Right renal cortex interstitium (tissue), 3 donors: ENCODE data around the gene AFG1L. TPM values are rescaled to one million over a fixed set of nuclear protein-coding genes. Genes with fewer than 3 reads are reported as not detected.
"Not testable (repeated sequence)": the region's sequence is repeated elsewhere in the genome, so short reads cannot be mapped to it uniquely, and the experiment has no call there.

Source experiments
- DNase-seq, 3 donors: peaks; one replicate each; pipeline ENCODE4 v3.0.0-alpha.2; 2013; ENCODE audit warnings: low read depth in 3 of 3, low spot score in 2 of 3
- polyA plus RNA-seq, 3 donors: library from polyadenylated mRNA; unstranded; fragments of 120-200 nt; gene quantifications; one replicate each; pipeline ENCODE4 v1.2.1, GENCODE V29; 2013; ENCODE audit not compliant: insufficient read length in 3 of 3

The AFG1L gene
- polyA plus RNA-seq, 3 donors, result 7.5 to 10.2 (median 7.5) TPM

DNA sequence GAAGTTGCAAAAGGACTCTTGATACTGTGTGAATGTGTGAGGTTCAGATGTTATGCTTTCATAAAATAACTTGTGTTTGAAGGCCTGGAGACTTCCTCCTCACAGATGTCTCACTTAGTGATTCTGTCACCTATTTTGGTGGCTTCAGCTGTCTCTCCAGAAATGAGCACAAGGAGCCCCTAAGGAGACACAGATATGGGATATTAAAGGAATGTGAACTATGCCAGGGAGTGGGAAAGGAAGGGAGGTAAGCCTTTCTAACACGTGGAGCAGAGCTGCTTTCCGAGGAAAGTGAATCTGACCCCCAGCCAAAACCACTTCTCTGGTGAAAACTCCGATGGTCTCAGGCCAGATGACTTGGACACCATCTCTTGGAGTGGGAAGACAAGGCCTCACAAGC, 255.4 kb downstream of the AFG1L start:
- DNase-seq, result no peak

DNA sequence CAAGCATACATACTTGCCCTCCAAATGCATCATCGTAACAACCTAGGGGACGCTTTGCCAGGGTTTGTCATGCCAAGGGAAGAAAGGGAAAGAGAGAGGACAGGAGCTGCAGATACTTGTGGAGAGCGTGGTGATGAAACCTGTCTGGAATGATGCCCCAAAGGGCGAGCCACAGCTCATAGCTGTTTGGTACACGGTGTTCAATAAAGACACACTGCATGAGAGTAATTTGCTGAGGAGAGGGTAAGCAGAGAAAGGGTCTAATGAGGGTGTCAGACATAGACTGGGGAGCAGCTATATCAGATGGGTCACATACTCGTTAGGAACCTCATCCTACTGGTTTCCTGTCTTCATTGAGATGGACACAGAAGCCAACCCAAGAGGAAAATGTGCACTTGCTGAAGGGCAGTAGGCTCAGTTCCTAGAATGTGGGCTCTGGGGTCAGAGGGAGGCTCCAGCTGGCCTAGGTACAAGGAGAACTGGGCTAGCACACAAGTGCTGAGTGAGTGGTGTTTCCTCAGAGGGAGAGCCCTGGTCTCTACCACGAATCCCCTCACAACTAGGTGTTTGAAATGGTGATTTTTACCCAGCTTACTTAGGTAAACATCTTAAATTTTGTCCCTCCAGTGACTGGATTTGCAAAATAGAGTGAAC, 260.7 kb downstream of the AFG1L start:
- DNase-seq, result no peak

DNA sequence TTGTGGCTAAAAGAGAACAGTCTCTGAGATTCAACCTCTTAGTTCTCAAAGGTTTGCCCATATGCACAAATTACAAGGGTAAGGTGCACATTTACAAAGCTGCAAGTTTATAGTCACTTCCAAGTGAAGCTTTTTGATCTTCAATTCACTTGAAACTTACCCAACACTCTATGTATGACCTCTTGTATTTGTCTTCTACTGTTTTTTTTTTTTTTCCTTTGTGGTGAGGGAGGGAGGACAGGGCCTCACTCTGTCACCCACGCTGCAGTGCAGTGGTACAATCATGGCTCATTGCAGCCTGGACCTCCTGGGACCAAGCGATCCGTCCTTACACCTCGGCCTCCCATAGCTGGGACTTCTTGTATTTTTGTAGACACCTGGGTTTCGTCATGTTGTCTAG, 261.4 kb downstream of the AFG1L start:
- DNase-seq, result no peak

DNA sequence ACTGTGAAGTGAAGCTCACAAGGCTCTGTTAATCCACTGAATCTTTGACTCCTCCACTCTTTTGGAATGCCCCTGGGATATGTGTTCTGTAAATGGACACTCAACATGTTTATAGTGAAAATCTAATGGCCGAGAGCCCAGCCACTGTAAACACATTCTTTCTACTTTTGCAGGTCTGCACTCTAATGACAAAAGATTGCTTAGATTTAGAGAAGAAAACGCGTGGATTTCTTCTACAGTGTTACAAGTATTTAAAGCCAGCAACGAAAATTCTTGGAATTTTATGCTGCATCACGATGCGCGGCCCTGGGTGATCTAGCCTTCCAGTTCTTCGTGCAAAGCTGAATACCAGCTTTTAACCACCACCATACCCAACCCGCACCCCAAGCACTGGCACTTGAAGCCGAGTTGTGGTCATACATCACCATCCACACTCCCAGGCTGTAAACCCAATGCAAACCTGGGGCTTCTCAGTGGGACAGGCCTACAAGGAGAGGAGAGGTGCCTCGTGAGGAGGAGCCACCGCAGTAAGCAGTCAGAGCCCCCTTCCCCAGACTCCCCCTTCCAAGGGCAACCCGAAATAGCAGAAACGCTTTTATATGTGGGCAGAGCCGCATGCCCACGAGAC, 262.1 kb downstream of the AFG1L start:
- DNase-seq, result no peak

DNA sequence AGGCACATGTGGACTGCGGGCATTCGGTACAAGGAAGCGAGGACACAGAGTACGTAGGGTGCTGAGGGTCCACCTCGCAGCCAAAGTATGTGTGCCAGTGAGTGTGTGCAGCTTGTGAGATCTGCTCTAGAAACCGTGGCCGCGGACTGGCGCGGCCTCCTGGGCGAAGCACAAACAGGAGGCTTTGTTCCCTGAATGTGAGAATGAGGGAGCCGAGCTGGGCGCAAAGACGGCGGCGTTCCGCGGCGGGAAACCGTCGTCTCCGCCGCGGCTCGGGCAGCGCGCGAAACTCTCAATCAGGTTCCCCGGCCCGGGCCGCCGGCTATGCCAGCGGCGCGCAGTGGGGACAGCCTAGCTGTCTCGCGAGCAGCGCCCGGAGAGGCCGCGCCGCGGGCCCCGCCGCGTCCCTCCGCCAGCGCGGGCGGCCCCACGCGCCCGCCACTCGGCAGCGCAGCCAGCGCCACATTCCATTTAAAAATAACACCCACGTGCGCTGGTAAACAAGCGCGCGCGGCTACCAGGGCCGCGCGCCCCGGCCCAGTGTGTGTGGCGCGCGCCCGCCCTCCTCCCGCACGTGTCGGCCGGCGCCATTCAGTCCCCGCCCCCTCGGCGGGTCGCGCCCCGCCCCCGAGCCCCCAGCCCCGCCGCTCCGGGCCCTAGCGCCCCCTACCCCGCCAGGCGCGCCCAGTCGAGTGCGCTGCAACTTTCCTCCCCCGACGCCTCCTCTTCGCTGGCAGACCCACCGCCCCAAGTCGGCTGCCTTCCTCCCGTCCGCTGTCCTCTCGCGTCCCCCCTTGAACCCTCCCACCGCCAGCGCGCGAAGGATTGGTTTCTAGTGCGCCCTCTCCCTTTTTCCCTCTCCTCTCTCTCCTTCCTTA, 262.9 kb downstream of the AFG1L start:
- peak in 1 of 3 donors; percentile 60 for DNase-seq

DNA sequence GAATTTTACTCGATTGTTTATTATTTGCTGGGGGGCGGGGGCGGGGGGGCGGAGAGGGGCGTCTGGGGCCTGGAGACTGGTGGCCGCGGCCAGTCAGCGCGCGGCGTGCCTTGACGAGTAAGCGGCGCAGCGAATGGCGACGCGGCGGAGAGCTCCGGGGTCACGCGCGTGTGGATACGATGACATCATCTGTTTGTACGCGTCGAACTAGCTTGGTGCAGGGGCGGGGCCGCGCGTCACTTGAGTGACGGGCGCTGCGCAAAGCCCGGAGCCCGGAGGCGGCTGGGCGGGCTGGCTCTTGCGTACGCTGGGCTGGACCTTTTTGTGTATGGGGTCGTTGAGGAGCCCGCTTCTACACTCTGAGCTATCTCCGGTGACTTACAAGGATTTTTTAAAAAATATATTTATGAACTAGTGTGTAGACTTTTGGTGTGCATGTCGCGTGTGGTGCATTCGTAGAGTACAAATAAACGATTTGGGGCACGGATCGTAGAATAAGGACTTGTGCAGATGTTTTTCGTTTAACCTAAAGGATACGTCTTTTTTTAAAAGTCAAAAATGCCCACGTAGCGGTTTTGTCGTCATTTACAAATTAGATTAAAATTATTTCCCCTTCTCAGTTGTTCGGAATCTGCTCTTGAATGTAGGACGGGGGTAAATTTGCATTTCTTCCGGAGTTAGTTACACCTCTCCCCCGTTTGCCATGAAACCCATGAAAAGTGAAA, 263.7 kb downstream of the AFG1L start:
- peak; percentile 96 to 98 (median 96) for DNase-seq

DNA sequence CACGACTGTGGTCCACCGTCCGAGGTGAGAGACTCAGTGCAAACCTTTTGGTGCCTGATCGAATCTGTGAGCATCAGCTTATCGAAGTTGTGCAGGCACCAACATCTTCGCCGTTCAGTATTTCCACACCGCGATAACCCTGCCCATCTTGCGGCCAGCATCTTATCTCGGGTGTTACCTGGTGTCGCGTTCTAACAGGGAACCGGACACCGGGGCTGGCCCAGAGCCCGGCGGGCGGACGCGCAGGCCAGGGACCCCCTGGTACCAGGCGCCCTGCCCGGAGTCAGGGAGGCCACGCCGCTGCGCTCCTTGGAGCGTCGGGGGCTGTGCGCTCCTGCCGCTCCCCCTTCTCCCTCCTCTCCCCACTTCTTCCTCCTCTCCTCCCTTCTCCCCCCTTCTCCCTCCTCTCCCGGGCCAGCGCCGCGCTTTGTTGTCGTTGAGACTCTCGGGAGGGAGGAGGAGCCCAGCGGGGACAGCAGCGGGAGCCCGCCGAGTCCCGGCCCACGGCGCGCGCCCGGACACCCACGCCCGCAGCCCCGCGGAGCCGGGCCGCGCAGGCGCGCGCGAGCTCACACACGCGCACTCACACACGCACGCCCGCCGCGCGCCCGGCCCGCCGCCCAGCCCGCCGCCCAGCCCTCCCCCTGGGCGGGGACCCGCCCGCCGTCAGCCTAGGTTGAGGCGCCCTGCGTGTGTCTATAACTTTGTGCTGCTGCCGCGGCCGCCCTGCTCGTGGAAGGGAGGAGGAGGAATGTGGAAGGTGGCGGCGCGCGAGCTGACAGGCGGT, 264.4 kb downstream of the AFG1L start:
- DNase-seq, result peak in 2 of 3 donors; percentile 75 to 76

DNA sequence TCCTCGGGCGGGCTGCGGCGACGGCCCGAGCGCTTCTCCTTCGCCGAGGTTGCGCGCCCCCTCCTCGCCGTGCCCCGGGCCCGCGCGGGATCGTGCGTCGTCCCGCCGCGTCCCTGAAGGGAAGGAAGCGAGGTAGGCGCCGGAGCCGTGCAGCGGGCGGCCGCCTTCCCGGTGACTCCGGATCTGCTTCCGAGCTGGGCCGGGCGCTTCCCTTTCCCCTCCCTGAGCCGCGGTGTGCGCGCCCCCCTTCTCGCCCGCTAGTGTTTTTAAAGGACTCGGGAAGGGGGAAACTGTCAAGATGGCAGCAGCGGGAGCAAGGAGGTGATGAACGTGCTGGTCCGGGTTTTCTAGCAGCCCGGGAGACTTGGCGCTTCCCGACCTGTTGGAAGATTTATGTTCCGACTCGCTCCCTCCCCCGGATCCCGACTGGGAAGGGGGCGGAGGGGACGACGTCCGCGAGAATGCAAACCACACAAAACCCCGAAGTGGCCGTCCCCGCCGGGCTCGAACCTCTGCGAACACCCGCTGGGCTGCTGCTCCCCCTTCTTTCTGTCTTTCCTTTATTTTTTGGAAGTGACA, 265.1 kb downstream of the AFG1L start:
- peak in 2 of 3 donors; percentile 81 to 86 for DNase-seq

DNA sequence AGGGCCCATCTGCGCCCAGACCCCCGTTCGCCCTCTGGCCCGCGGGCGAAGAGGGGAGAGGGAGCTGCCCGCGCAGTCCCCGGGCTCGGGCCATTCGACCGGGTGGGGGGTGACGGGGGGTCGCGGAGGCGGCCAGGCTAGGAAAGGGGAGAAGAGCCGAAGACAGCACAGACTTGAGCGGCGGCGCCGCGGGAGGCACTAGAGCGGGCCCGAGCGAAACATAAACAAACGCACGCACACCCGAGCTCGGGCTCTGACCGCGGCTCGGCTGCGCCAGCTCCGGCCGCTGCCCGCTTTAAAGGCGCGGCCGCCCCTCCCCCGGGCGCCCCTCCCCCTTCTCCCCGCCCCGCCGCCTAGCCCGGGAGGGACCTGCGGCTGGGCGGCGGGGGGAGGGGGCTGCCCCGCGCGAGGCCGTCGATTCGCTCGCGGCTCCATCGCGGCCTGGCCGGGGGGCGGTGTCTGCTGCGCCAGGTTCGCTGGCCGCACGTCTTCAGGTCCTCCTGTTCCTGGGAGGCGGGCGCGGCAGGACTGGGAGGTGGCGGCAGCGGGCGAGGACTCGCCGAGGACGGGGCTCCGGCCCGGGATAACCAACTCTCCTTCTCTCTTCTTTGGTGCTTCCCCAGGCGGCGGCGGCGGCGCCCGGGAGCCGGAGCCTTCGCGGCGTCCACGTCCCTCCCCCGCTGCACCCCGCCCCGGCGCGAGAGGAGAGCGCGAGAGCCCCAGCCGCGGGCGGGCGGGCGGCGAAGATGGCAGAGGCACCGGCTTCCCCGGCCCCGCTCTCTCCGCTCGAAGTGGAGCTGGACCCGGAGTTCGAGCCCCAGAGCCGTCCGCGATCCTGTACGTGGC, 265.8 kb downstream of the AFG1L start, which contains the start of gene FOXO3:
Gene FOXO3, plus strand, starts transcription at position 455 of the 846 bp plus-strand sequence. Its CDS starts 292 bp downstream, at position 747.
- DNase-seq, result peak in 2 of 3 donors; percentile 70 to 79

DNA sequence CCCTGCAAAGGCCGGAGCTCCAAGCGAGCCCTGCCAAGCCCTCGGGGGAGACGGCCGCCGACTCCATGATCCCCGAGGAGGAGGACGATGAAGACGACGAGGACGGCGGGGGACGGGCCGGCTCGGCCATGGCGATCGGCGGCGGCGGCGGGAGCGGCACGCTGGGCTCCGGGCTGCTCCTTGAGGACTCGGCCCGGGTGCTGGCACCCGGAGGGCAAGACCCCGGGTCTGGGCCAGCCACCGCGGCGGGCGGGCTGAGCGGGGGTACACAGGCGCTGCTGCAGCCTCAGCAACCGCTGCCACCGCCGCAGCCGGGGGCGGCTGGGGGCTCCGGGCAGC, 266.4 kb downstream of the AFG1L start:
- not testable (repeated sequence) for DNase-seq

DNA sequence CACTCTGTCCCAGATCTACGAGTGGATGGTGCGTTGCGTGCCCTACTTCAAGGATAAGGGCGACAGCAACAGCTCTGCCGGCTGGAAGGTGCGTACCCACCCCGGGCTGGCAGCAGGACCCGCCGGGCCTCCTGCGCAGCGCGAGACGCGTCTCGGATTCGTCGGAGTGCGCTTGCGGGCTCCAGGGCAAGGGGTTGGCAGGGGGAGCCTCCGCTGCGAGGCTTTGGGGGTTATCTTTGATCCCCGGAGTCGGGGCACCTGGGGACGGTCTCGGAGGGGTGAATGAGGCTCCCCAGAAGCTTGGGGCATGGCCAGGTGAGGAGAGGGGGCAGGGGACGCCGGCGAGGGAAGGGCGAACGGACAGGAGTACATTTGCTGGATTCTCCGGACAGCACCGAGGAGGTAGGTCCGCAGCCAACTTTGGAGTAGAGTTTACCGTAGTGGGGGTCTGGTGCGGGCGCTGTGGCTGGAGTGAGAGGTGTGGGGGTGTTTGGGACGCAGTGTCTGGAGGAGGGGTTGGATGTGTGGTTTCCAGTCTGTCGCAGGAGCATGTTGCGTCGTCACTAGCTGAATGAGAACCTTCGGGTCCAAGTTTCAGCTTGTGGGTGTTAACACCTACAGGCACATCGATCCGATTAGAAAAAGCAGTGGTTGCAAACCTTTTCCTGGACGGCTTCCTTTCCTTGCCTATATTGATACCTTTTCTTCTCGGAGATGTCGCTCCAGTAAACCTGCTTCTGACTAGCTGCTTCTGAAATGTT, 267.1 kb downstream of the AFG1L start:
- DNase-seq, result no peak

DNA sequence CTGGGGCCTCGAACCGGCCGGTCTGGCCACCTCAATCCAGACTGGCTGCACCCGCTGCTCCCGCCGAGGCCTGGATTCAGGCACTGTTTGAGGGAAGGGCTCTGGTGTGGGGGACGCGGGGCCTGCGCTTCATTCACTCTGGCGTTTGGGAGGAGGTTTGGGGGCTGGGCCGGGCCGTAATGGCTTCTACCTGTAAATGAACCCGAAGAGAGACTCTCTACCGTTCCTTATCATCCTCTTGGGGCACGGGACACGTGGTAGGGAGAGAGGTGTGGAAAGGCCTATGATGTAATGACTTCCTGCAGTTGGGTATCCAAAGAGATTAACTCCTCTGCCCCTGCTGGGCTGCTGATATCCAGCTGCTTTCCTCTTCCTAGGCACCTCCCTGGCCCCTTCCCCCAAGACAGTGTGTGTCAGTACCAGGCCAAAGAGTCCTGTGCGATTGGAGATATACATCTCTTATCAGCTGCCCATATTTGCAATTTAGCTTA, 267.7 kb downstream of the AFG1L start:
- DNase-seq, result no peak

DNA sequence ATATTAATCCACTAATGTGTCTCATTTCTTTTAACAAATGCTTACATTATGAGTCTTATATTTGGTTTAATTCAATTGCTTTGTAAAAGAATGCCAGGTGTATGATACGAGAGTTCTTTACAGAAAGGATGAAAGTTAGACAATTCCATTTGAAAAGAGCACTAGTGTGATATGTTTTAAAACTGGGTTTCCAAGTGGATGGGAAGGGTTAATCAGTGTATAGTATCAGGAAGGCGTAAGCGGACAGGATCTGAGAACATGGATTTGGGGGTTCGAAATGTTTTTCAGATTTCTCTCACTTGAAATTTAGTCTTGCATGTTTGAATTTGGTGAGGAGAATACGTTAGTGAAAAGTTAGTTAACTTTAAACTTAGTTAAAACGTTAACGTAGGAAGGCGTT, 268.4 kb downstream of the AFG1L start:
- no peak for DNase-seq

DNA sequence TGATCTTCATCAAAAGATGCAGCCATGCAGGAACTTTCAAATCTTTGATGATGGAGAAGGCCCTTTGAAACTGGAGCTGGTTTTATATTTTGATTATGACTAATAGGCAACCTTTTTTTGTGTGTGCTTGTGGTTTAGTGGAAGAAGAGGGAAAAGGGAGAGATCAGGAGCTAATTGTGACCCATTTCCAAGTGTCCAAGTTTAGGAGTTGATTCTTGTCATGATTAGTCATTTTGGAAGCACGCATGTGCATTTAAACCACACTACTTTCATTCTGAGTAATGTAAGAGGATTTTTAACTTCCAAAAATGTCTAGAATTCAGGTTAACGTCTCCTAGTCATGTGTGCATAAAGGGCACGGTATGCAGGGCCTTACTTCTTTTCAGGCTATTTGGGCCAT, 269.3 kb downstream of the AFG1L start:
- DNase-seq, result no peak

DNA sequence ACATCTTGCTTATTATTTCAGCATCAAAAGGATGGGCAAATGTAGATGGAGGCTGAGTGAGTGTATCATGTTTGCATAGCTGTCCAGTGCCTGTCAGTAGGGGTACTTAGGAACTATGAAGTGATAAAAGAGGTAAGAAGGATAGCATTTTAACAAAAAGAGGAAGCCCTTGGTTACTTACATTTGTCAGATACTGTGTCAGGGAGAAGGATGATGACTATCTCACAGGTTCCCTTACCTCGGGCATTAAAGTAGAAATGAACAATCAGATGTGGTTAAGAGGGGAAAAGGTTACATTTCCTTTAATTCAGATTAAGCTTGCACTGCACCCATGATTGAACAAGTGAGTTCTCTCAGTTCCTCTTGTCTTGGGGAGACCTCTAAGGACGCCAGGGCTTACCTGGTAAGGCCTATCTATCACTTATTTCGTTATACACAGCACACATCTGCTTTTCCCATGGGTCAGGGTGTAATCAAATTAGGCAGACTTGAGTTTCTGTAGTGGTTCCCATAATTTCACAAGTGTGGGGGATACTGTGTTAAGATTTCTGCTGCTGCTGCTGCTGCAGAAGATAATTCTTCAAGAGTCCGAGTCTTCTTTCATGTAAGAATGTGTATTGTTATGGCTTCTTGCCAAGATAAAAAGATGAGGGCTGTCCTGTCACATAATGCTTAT, 270.4 kb downstream of the AFG1L start:
- no peak for DNase-seq

DNA sequence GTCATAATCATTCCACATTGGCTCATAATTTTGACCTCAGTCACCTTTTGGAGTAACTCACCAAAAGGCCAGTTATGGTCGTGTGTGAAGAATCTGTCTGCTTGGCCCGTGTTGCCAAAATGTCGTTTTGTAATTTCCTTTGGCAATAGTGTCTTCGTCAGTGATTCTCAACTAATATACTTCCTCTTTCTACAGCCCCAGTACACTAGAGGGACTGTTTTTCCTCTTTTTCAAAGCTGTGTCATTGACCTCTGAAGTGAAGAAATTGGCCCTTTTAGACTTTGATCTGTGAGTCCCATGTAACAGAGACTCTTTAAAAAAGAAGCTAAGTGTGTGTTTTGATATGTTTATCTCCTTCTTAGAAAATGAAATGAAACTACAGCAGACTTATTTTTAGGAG, 271.0 kb downstream of the AFG1L start:
- DNase-seq, result no peak

DNA sequence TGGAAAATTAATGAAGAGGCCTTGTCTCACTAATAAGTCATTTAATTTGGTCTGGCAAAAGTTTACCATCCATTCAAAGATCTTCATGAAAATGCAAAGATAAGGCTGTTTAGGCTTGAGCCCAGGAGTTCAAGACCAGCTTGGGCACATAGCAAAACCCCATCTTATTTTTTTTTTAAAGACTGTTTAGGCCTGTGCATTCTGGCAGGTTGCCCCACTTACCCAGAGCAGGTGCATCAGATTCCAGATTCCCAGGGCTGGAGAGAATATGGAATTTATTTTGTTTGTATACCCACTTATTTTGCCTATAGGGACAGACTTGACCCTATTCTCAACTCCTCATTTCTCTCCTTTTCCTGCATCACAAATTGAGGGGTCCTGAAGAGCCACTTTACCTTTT, 271.6 kb downstream of the AFG1L start:
- no peak for DNase-seq
